ENCODE data around the gene NTRK1.

The NTRK1 gene

GRCh38 chr1:156849151-156849496 lies 11.5 kb upstream of the NTRK1 start:
- H3K4me3 ChIP-seq (ENCODE audit: low read depth, low read length), result no peak overlapping the region
- TF ChIP-seq, protein P1, sequence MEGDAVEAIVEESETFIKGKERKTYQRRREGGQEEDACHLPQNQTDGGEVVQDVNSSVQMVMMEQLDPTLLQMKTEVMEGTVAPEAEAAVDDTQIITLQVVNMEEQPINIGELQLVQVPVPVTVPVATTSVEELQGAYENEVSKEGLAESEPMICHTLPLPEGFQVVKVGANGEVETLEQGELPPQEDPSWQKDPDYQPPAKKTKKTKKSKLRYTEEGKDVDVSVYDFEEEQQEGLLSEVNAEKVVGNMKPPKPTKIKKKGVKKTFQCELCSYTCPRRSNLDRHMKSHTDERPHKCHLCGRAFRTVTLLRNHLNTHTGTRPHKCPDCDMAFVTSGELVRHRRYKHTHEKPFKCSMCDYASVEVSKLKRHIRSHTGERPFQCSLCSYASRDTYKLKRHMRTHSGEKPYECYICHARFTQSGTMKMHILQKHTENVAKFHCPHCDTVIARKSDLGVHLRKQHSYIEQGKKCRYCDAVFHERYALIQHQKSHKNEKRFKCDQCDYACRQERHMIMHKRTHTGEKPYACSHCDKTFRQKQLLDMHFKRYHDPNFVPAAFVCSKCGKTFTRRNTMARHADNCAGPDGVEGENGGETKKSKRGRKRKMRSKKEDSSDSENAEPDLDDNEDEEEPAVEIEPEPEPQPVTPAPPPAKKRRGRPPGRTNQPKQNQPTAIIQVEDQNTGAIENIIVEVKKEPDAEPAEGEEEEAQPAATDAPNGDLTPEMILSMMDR (IDR thresholded peaks at IDR 0.05; ENCODE audit: insufficient read depth, low read length, missing control alignments), result no peak
- ChIA-PET CTCF (interaction anchor here (1.2 to 6.6 kb wide), 8 partner anchors 8 to 160 kb away, joined by 3 to 69 read pairs (median 4); partner anchors contain the start of genes INSRR and NTRK1), POLR2A (no interaction called here)
- DNase-seq (ENCODE audit: low read depth, low spot score), result no peak

DNA sequence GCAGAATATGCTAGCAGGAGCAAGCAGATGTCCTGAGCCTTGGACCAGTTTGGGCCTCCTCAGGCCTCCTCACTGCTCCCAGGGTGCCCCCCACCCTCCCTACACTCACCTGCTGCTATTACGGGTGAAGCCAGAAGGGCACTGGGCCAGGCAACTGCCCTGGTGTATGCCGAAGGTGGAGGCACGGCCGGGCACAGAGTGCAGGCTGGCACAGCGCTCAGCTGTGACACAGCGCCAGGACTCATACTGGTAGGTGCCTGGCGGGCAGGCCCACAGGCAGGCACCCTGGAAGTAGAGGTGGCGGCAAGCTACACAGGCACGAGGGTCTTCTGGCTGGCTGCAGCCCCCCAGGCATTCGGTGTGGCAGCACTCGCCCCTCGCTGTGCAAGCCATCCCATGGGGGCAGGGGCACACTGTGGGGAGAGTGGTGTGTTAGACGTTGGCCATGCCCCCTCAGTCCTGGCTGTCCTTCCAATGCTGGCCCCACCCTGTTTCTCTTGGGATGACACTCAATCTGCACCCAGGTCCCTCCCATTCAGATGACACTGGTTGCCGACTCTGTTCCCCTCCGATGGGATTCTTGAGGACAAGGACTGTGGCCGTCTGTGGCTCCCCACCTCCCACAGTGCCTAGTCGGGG lies 8.8 kb upstream of the NTRK1 start:
- DNase-seq (ENCODE audit: low read depth, low spot score), result no peak
- ChIA-PET CTCF (interaction anchor here (1.1 to 16.4 kb wide), 8 partner anchors 11 to 125 kb away, joined by 3 to 175 read pairs (median 6); partner anchors contain the start of gene PEAR1), POLR2A (no interaction called here)
- TF ChIP-seq, protein P1 (IDR thresholded peaks at IDR 0.05; ENCODE audit: insufficient read depth, low read length, missing control alignments), result no peak
- no peak overlapping the region for H3K4me3 ChIP-seq (ENCODE audit: low read depth, low read length)

- ChIA-PET POLR2A (interaction anchor here (1.5 kb wide), 1 partner anchor 51 kb away, joined by 4 read pairs; no protein-coding TSS in a partner anchor), CTCF (interaction anchor here (0.9 to 16.4 kb wide), 11 partner anchors 14 to 127 kb away, joined by 3 to 175 read pairs (median 4); partner anchors contain the start of gene PEAR1)
- no peak overlapping the region for H3K4me3 ChIP-seq (ENCODE audit: low read depth, low read length)
- TF ChIP-seq, protein P1 (IDR thresholded peaks at IDR 0.05; ENCODE audit: insufficient read depth, low read length, missing control alignments), result no peak
- no peak for DNase-seq (ENCODE audit: low read depth, low spot score)
These were observed 8.2 kb upstream of the NTRK1 start for GRCh38 chr1:156852418-156852874.

DNA sequence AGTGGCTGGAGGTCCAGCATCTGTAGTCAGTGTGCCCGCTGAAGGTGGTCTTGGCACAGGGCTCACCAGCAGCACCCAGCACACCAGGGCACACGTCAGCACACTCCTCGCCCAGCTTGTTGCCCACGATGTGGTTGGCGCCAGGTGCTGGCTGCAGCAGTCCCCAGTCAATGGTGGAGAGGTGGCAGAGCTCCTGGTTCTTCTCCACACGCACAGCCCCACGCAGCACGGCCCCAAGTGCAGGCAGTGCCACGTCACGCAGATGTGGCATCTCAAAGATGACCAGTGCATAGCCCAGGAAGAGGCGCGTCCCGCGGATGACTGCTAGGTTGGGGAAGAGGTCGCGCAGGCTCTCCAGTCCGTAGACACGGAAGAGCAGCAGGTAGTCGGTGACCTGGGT lies 6.9 kb upstream of the NTRK1 start:
- H3K4me3 ChIP-seq (ENCODE audit: low read depth, low read length), result no peak overlapping the region
- DNase-seq (ENCODE audit: low read depth, low spot score), result no peak
- TF ChIP-seq, protein P1 (IDR thresholded peaks at IDR 0.05; ENCODE audit: insufficient read depth, low read length, missing control alignments), result no peak
- CTCF ChIA-PET, result interaction anchor here (1.2 to 16.4 kb wide), 8 partner anchors 15 to 128 kb away, joined by 3 to 175 read pairs (median 8); partner anchors contain the start of gene PEAR1
- POLR2A ChIA-PET, result interaction anchor here (1.0 to 1.5 kb wide), 2 partner anchors 53 to 102 kb away, joined by 3 to 4 read pairs; no protein-coding TSS in a partner anchor

DNA sequence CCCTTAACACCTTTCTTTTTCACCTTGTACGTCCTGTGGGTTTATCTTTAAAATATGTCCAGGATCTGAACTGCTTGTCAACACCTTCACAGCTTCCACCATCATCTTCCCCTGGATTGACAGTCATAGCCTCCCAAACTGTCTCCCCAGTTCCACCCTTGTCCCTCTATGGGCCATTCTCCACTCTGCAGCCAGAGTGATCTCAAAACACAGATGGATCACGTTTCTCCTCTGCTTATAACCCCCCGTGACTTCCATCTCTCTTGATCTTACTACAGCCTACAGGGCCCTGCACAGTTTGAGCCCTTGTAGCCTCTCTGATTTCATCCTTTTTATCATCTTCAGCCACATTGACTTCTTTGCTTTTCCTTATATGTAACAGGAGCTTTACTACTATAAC lies 6.0 kb upstream of the NTRK1 start:
- POLR2A ChIA-PET, result no interaction called here
- DNase-seq (ENCODE audit: low read depth, low spot score), result no peak
- TF ChIP-seq, protein P1 (IDR thresholded peaks at IDR 0.05; ENCODE audit: insufficient read depth, low read length, missing control alignments), result no peak
- CTCF ChIA-PET, result interaction anchor here (0.6 to 16.4 kb wide), 7 partner anchors 13 to 165 kb away, joined by 3 to 192 read pairs (median 8); partner anchors contain the start of genes ISG20L2, METTL25B and PEAR1
- no peak overlapping the region for H3K4me3 ChIP-seq (ENCODE audit: low read depth, low read length)

DNA sequence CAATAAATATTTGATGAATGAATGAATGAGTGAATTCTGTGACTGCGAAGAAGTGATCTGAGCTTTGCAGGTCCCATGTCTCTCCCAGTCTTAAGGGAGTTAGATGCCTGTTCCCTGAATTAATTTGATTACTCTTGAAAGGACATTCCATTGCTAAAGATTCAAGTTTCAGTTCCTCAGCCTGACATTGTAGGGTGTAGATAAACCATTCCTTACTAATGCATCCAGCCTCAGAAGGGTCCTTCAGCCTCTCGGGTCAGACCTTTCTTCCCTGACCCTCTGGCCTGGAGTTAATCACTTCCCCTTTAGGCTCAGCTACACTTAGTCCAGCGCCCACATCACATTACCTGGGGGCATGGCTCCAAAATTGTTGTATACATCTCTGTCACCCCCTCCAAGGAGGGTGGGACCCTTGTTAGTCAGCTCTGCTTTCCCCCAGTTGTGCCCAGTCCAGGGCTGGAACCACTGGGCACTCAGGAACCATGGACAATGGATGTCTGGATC lies 4.3 kb upstream of the NTRK1 start:
- no peak for DNase-seq (ENCODE audit: low read depth, low spot score)
- TF ChIP-seq, protein P1 (IDR thresholded peaks at IDR 0.05; ENCODE audit: insufficient read depth, low read length, missing control alignments), result no peak
- CTCF ChIA-PET, result interaction anchor here (0.9 to 16.4 kb wide), 11 partner anchors 8 to 167 kb away, joined by 3 to 476 read pairs (median 12); partner anchors contain the start of genes ISG20L2, LRRC71, METTL25B and PEAR1
- POLR2A ChIA-PET, result no interaction called here
- H3K4me3 ChIP-seq (ENCODE audit: low read depth, low read length), result no peak overlapping the region
